ENCODE data around the gene DGCR8. TPM values are rescaled to one million over a fixed set of nuclear protein-coding genes. Genes with fewer than 3 reads are reported as not detected.
"Not testable (repeated sequence)": the region's sequence is repeated elsewhere in the genome, so short reads cannot be mapped to it uniquely, and the experiment has no call there.

DGCR8 gene
- total and polyA plus RNA-seq, 9 donors = 27.1 to 48.7 (median 38.4) TPM

GRCh38 chr22:20157430-20158183 lies 77.6 kb downstream of the DGCR8 start:
- H3K27ac ChIP-seq (ENCODE audit: low read length) = no peak overlapping the region
- H3K27me3 ChIP-seq (ENCODE audit: control insufficient read depth, insufficient read depth, low read length) = no peaks in the 10 kb centered on the region
- H3K36me3 ChIP-seq (ENCODE audit: control insufficient read depth, insufficient read depth, low read length) = no peaks in the 10 kb centered on the region
- H3K4me1 ChIP-seq (ENCODE audit: control insufficient read depth, insufficient read depth, low read length) = peaks cover 30% of the 10 kb centered on the region
- DNase-seq = no peak
- H3K4me3 ChIP-seq (ENCODE audit: low read length) = no peak overlapping the region
- WGBS (ENCODE audit: insufficient coverage) = 74% methylated on average over 9 of the region's 15 CpGs
- H3K9me3 ChIP-seq (replicated peaks; ENCODE audit: control insufficient read depth, low read depth, low read length) = no peaks in the 10 kb centered on the region

GRCh38 chr22:20158391-20159036 lies 78.5 kb downstream of the DGCR8 start:
- H3K9me3 ChIP-seq (replicated peaks; ENCODE audit: control insufficient read depth, low read depth, low read length) = no peaks in the 10 kb centered on the region
- H3K27me3 ChIP-seq (ENCODE audit: control insufficient read depth, insufficient read depth, low read length) = no peaks in the 10 kb centered on the region
- H3K4me1 ChIP-seq (ENCODE audit: control insufficient read depth, insufficient read depth, low read length) = peaks cover 30% of the 10 kb centered on the region
- H3K36me3 ChIP-seq (ENCODE audit: control insufficient read depth, insufficient read depth, low read length) = no peaks in the 10 kb centered on the region
- no peak overlapping the region for H3K27ac ChIP-seq (ENCODE audit: low read length)
- WGBS (ENCODE audit: insufficient coverage) = 71% methylated on average over 9 of the region's 15 CpGs
- DNase-seq = no peak
- H3K4me3 ChIP-seq (ENCODE audit: low read length) = no peak overlapping the region

- no peaks in the 10 kb centered on the region for H3K36me3 ChIP-seq (ENCODE audit: control insufficient read depth, insufficient read depth, low read length)
- DNase-seq = no peak
- H3K27me3 ChIP-seq (ENCODE audit: control insufficient read depth, insufficient read depth, low read length) = no peaks in the 10 kb centered on the region
- WGBS (ENCODE audit: insufficient coverage) = 6% methylated on average over 8 of the region's 9 CpGs
- H3K27ac ChIP-seq (ENCODE audit: low read length) = no peak overlapping the region
- H3K9me3 ChIP-seq (replicated peaks; ENCODE audit: control insufficient read depth, low read depth, low read length) = no peaks in the 10 kb centered on the region
- peaks cover 26% of the 10 kb centered on the region for H3K4me1 ChIP-seq (ENCODE audit: control insufficient read depth, insufficient read depth, low read length)
- H3K4me3 ChIP-seq (ENCODE audit: low read length) = no peak overlapping the region
These were observed 79.0 kb downstream of the DGCR8 start for GRCh38 chr22:20159076-20159475.

DNA sequence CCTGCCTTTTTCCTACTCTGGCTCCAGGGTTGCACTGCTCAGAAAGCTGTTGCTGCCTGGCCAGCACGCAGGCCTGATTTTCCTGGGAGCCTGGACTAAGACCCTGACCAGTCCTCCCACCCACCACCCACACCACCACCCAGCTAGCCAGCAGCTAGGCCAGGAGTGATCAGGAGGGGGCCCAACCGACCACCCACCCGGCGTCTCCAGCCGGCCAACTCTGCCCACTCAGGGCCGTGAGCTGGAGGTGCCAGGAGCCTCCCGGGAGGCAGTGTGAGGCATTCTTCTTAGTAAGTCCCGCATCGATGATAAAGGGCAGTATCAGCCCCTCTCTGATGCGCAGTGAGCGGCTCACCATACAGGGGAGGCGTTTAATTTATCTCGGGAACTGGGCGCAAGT lies 79.5 kb downstream of the DGCR8 start:
- peaks cover 21% of the 10 kb centered on the region for H3K4me1 ChIP-seq (ENCODE audit: control insufficient read depth, insufficient read depth, low read length)
- WGBS (ENCODE audit: insufficient coverage) = 70% methylated on average over 1 of the region's 14 CpGs
- not testable (repeated sequence) for H3K27ac ChIP-seq (ENCODE audit: low read length); H3K4me3 ChIP-seq (ENCODE audit: low read length); H3K9me3 ChIP-seq (replicated peaks; ENCODE audit: control insufficient read depth, low read depth, low read length); DNase-seq; H3K27me3 ChIP-seq (ENCODE audit: control insufficient read depth, insufficient read depth, low read length); H3K36me3 ChIP-seq (ENCODE audit: control insufficient read depth, insufficient read depth, low read length)

- H3K27me3 ChIP-seq (ENCODE audit: control insufficient read depth, insufficient read depth, low read length) = no peaks in the 10 kb centered on the region
- no peak overlapping the region for H3K4me3 ChIP-seq (ENCODE audit: low read length)
- 70% methylated on average over 6 of the region's 10 CpGs for WGBS (ENCODE audit: insufficient coverage)
- no peaks in the 10 kb centered on the region for H3K36me3 ChIP-seq (ENCODE audit: control insufficient read depth, insufficient read depth, low read length)
- H3K4me1 ChIP-seq (ENCODE audit: control insufficient read depth, insufficient read depth, low read length) = peaks cover 21% of the 10 kb centered on the region
- no peak overlapping the region for H3K27ac ChIP-seq (ENCODE audit: low read length)
- H3K9me3 ChIP-seq (replicated peaks; ENCODE audit: control insufficient read depth, low read depth, low read length) = no peaks in the 10 kb centered on the region
- no peak for DNase-seq
These were observed 80.0 kb downstream of the DGCR8 start for GRCh38 chr22:20160041-20160440.

Other genes starting within 250 kb of the DGCR8 start
- 4.6 TPM for gene GNB1L, start 225.4 kb upstream of the DGCR8 start, total RNA-seq
- 1 to 10 TPM; 3.0 to 6.9 (median 4.5) TPM for gene GNB1L, start 225.4 kb upstream of the DGCR8 start, polyA plus RNA-seq (ENCODE audit: insufficient read depth in 1 of 8, insufficient read length in 8 of 8, low replicate concordance in 1 of 8)
- gene RTL10, start 225.4 kb upstream of the DGCR8 start, total RNA-seq = 12.7 TPM
- 10 to 100 TPM; 10.8 to 15.8 (median 12.6) TPM for gene RTL10, start 225.4 kb upstream of the DGCR8 start, polyA plus RNA-seq (ENCODE audit: insufficient read depth in 1 of 8, insufficient read length in 8 of 8, low replicate concordance in 1 of 8)
- gene COMT, start 138.5 kb upstream of the DGCR8 start, total RNA-seq = 61.9 TPM
- gene COMT, start 138.5 kb upstream of the DGCR8 start, polyA plus RNA-seq (ENCODE audit: insufficient read depth in 1 of 8, insufficient read length in 8 of 8, low replicate concordance in 1 of 8) = 100 to 1,000 TPM in 1 of 8 donors, 10 to 100 TPM in 7; 77.1 to 104 (median 81.6) TPM
- gene TXNRD2, start 138.4 kb upstream of the DGCR8 start, total RNA-seq = 17.0 TPM
- gene TXNRD2, start 138.4 kb upstream of the DGCR8 start, polyA plus RNA-seq (ENCODE audit: insufficient read depth in 1 of 8, insufficient read length in 8 of 8, low replicate concordance in 1 of 8) = 10 to 100 TPM; 14.1 to 21.5 (median 17.9) TPM
- 62.5 TPM for gene ARVCF, start 63.4 kb upstream of the DGCR8 start, total RNA-seq
- gene ARVCF, start 63.4 kb upstream of the DGCR8 start, polyA plus RNA-seq (ENCODE audit: insufficient read depth in 1 of 8, insufficient read length in 8 of 8, low replicate concordance in 1 of 8) = 100 to 1,000 TPM in 2 of 8 donors, 10 to 100 TPM in 6; 55.5 to 117 (median 88.9) TPM
- gene TANGO2, start 59.1 kb upstream of the DGCR8 start, total RNA-seq = 10.9 TPM
- 10 to 100 TPM in 3 of 8 donors, 1 to 10 TPM in 5; 7.7 to 11.6 (median 9.0) TPM for gene TANGO2, start 59.1 kb upstream of the DGCR8 start, polyA plus RNA-seq (ENCODE audit: insufficient read depth in 1 of 8, insufficient read length in 8 of 8, low replicate concordance in 1 of 8)
- gene RANBP1, start 35.9 kb downstream of the DGCR8 start, total RNA-seq = 129 TPM
- gene RANBP1, start 35.9 kb downstream of the DGCR8 start, polyA plus RNA-seq (ENCODE audit: insufficient read depth in 1 of 8, insufficient read length in 8 of 8, low replicate concordance in 1 of 8) = 100 to 1,000 TPM; 106 to 127 (median 115) TPM
- gene TRMT2A, start 37.0 kb downstream of the DGCR8 start, total RNA-seq = 44.2 TPM
- gene TRMT2A, start 37.0 kb downstream of the DGCR8 start, polyA plus RNA-seq (ENCODE audit: insufficient read depth in 1 of 8, insufficient read length in 8 of 8, low replicate concordance in 1 of 8) = 10 to 100 TPM; 32.2 to 54.6 (median 47.1) TPM
- 13.7 TPM for gene ZDHHC8, start 51.6 kb downstream of the DGCR8 start, total RNA-seq
- gene ZDHHC8, start 51.6 kb downstream of the DGCR8 start, polyA plus RNA-seq (ENCODE audit: insufficient read depth in 1 of 8, insufficient read length in 8 of 8, low replicate concordance in 1 of 8) = 10 to 100 TPM; 34.8 to 52.8 (median 42.7) TPM
- 0.93 TPM for gene CCDC188, start 70.8 kb downstream of the DGCR8 start, total RNA-seq
- 1 to 10 TPM in 6 of 8 donors, under 1 TPM in 2; 0.84 to 2.8 (median 1.7) TPM for gene CCDC188, start 70.8 kb downstream of the DGCR8 start, polyA plus RNA-seq (ENCODE audit: insufficient read depth in 1 of 8, insufficient read length in 8 of 8, low replicate concordance in 1 of 8)
- gene RTN4R, start 188.1 kb downstream of the DGCR8 start, total RNA-seq = 7.3 TPM
- gene RTN4R, start 188.1 kb downstream of the DGCR8 start, polyA plus RNA-seq (ENCODE audit: insufficient read depth in 1 of 8, insufficient read length in 8 of 8, low replicate concordance in 1 of 8) = 10 to 100 TPM in 7 of 8 donors, 1 to 10 TPM in 1; 9.2 to 19.0 (median 13.9) TPM
- 72.1 TPM for gene DGCR6L, start 239.8 kb downstream of the DGCR8 start, total RNA-seq
- 100 to 1,000 TPM in 2 of 8 donors, 10 to 100 TPM in 6; 60.9 to 152 (median 81.1) TPM for gene DGCR6L, start 239.8 kb downstream of the DGCR8 start, polyA plus RNA-seq (ENCODE audit: insufficient read depth in 1 of 8, insufficient read length in 8 of 8, low replicate concordance in 1 of 8)